T-helper 17 cell (primary cell): ENCODE results near the gene MFSD2B. TPM values are rescaled to one million over a fixed set of nuclear protein-coding genes. Genes with fewer than 3 reads are reported as not detected.

Source experiments
- ATAC-seq: fragments of 150-1000 bp; cut with Tn5 transposase; 2 replicates; pipeline ENCODE4 v1.10.0; 2021; ENCODE audit warnings: mild to moderate bottlenecking, moderate library complexity
- DNase-seq, 3 donors: peaks; one replicate each; pipeline versions ENCODE4 v3.0.0 to v3.0.0-alpha.2; 2020 to 2021
- H3K9me3 ChIP-seq: one replicate; pipeline ENCODE4 v1.7.0; 2013; ENCODE audit warnings: low read length, mild to moderate bottlenecking; ENCODE audit not compliant: control insufficient read depth, poor library complexity, severe bottlenecking
- H3K27ac Mint-ChIP-seq: one replicate; pipeline ENCODE4 v1.8.0; 2022; ENCODE audit warnings: mild to moderate bottlenecking, moderate library complexity, mixed read lengths
- H3K27me3 Mint-ChIP-seq: one replicate; pipeline ENCODE4 v1.8.0; 2022; ENCODE audit warnings: mixed read lengths
- H3K36me3 Mint-ChIP-seq: one replicate; pipeline ENCODE4 v1.8.0; 2022; ENCODE audit warnings: low read depth, mixed read lengths
- H3K4me1 Mint-ChIP-seq: one replicate; pipeline ENCODE4 v1.8.0; 2022; ENCODE audit warnings: mild to moderate bottlenecking, mixed read lengths
- H3K4me3 Mint-ChIP-seq: one replicate; pipeline ENCODE4 v1.8.0; 2022; ENCODE audit warnings: mild to moderate bottlenecking, moderate library complexity, mixed read lengths
- total RNA-seq, 4 donors: library from RNA in 2 of 4; stranded (reverse) in 2 of 4; gene quantifications; one replicate each; pipeline ENCODE4 v1.2.3 and lab custom pipeline; 2022 to 2026

Gene MFSD2B
- total RNA-seq, 2 donors from 2014 or later, result 0.27 to 4.9 TPM

DNA sequence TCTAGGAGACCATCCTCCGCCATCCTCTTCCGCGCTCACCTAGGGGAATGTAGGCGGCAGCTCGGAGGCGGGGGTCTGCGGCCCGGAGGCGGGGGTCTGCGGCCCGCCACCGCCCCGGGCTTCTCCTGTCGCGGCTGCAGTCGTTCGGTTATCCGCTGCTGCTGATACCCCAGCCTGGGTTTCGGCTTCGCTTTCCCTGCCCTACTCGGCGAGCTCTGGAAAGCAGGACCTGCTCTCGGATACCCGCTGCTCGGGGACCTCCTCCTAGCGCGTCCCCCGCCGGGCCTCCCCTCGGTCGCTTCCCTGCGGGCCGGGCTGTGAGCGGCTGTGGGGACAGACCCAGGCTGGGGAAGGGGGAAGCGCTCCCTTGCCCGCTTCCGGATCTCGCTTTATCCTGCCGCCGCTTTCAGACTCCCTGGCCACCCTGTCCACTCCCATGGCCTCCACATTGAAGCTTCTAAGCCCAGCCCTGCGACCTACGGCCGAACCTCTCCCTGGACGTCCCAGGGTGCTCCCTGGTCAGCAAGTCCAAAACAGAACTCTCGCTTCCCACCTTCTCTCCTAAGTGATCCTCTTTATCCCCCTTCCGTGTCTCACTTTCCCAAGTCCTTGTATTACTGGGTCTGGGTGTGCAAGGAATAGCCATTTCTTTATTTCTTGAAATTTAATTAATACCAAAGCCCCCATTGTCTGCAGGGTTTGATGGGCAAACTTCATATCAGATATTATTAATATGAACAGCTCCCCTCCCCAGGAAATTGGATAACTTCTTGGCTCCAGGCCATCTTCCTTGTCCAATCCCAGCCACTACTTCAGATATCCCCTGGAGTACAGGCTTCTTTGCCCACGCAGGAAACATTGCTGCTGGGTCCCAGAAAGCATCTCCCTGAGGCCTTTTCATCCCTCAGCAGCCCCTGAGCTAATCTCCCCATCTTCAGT lies 40.4 kb downstream of the MFSD2B start:
- peak in 1 of 3 donors; percentile 15 for DNase-seq
- Mint-ChIP-seq H3K36me3 (peaks cover 3% of the 10 kb centered on the region), H3K27ac (no peak overlapping the region), H3K4me1 (peaks cover 18% of the 10 kb centered on the region), H3K4me3 (peak overlapping the region; percentile 87), H3K27me3 (no peaks in the 10 kb centered on the region)
- ATAC-seq, result no peak
- no peaks in the 10 kb centered on the region for H3K9me3 ChIP-seq

DNA sequence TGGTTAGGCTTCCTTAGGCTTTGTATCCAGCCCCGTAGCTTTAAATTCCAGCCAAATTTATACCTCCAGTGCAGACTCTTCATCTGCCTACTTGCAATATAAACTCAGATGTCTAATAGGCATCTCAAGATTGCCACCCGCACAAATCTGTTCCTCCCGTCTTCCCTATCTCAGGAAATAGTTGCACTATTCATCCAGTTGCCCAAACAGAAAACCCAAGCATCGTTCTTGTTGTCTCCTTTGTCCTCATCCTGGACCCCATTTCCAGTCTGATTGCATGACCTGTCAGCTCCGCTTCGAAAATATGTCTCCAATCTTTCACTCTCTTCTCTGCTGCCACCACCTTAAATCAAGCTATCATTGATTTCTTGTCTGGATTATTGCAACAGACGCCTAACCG lies 41.9 kb downstream of the MFSD2B start:
- ATAC-seq (no peak), DNase-seq (no peak)
- no peaks in the 10 kb centered on the region for H3K9me3 ChIP-seq
- Mint-ChIP-seq H3K4me3 (no peak overlapping the region), H3K4me1 (peaks cover 16% of the 10 kb centered on the region), H3K36me3 (peaks cover 3% of the 10 kb centered on the region), H3K27ac (no peak overlapping the region), H3K27me3 (no peaks in the 10 kb centered on the region)

DNA sequence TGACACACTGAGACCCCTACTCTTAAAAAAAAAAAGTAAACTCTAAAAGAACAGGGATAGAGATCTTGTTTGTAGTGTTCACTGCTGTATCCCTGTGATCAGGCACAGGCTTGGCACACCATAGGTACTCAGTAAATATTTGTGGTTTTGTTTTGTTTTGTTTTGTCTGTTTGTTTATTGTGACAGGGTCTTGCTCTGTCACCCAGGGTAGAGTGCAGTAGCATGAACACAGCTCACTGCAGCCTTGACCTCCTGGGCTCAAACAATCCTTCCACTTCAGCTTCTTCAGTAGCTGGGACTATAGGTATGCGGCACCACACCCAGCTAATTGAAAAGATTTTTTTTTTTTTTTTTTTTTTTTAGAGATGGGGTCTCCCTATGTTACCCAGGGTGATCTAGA lies 43.1 kb downstream of the MFSD2B start:
- Mint-ChIP-seq H3K4me3 (no peak overlapping the region), H3K36me3 (no peaks in the 10 kb centered on the region), H3K27me3 (no peaks in the 10 kb centered on the region), H3K4me1 (peaks cover 6% of the 10 kb centered on the region), H3K27ac (no peak overlapping the region)
- DNase-seq, result no peak
- ATAC-seq, result no peak
- H3K9me3 ChIP-seq, result no peaks in the 10 kb centered on the region

DNA sequence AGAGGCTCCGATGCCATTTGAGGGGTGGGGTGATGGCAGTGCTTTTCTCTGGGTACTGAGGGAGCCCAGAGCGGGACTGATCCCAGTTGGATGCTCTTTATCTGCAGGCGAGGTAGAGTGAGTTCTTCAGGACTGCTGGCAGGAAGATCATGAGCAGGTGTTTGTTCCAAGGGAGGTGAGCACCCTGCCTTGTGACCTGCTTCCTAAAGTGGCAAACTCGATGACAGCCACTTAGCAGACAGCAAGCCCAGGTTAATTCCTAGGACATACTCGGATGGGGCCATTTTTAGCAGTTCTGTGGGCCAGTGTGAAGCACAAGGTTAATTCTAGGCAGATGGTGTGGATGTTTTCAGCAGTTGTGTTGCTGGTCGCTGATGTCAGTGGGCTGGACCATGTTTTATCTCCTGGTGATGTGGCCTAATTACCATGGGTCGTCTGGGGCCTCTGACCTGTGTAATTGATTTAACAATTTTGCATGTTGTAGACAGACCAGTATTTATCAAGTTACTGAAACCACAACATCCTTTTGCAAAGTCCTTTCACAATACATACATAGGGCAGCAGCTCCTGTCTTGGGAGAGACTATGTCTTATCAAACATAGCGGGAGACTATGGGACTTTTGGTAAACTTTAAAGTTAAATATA lies 44.6 kb downstream of the MFSD2B start:
- H3K4me3 Mint-ChIP-seq, result no peak overlapping the region
- H3K36me3 Mint-ChIP-seq, result no peaks in the 10 kb centered on the region
- peaks cover 4% of the 10 kb centered on the region for H3K4me1 Mint-ChIP-seq
- ATAC-seq (no peak), DNase-seq (no peak)
- H3K27me3 Mint-ChIP-seq, result no peaks in the 10 kb centered on the region
- no peak overlapping the region for H3K27ac Mint-ChIP-seq
- H3K9me3 ChIP-seq, result no peaks in the 10 kb centered on the region

DNA sequence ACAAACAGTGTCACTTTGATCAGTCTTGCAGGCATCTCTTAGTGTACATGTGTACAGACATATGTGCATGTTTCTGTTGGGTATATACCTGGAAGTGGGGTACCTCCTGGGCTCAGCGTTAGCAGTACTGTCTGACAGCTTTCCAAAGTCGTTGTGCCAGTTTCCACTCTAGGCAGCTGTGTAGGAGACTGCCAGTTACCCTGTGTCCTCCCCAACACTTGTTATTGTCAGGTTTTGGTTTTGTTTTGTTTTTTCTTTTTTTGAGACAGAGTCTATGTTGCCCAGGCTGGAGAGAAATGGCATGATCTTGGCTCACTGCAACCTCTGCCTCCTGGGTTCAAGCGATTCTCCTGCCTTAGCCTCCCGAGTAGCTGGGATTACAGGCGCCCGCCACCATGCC lies 45.9 kb downstream of the MFSD2B start:
- Mint-ChIP-seq H3K36me3 (no peaks in the 10 kb centered on the region), H3K4me1 (peaks cover 4% of the 10 kb centered on the region), H3K27me3 (no peaks in the 10 kb centered on the region), H3K27ac (no peak overlapping the region), H3K4me3 (no peak overlapping the region)
- ATAC-seq (no peak), DNase-seq (no peak)
- no peaks in the 10 kb centered on the region for H3K9me3 ChIP-seq

DNA sequence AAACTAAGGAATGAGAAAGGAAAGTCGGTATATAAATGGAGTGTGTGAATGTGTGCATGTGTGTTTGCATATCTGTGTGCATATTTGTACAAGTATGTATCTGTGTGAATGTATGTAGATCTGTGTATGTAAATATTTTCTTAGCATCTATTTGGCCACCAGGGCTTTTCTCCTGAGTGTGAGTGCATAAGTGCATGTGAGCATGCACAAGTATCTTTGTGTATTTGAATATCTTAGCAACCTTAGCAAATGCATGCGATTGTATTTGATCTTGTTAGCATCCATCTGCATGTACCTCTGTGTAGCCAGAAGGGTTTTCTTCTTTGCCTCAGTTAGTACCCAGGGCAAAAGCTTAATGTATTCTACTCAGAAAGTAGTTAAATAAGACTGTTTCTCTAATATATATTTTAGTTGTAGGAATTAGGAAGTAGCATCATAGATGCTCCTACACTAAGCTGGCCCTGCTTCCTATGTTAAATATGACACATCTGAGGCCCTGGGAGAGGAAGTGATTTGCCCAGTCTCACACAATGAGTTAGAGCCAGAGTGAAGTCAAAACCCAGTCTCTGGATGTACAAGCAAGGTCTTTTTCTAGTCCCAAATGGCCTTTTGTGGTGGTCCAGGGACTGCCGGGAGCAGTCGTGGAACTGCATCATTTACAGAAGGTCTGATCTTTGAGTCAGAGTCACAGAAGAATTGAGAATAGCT lies 48.8 kb downstream of the MFSD2B start:
- ATAC-seq, result no peak
- no peaks in the 10 kb centered on the region for H3K9me3 ChIP-seq
- peaks cover 4% of the 10 kb centered on the region for H3K4me1 Mint-ChIP-seq
- H3K27me3 Mint-ChIP-seq, result no peaks in the 10 kb centered on the region
- no peak for DNase-seq
- no peak overlapping the region for H3K4me3 Mint-ChIP-seq
- H3K27ac Mint-ChIP-seq, result no peak overlapping the region
- no peaks in the 10 kb centered on the region for H3K36me3 Mint-ChIP-seq

DNA sequence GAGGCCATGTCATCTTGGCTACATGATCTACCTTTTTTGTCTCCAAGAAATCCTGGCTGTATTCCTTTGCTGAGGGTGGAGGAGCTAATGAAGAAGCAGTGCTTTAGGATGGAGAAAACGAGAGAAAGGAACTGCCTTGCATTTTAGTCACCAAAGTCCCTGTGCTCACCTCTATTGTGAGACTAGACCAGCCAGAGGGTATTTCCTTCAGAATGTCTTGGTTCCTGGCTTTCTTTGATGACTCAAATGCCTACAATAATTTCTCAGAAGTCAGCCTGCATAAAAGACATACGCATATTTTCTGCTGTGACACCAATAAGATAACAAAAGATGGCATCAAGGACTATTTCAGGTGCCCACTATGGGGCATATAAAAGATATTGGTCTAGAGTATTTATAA lies 55.5 kb downstream of the MFSD2B start:
- no peak for ATAC-seq
- Mint-ChIP-seq H3K27me3 (no peaks in the 10 kb centered on the region), H3K4me3 (no peak overlapping the region), H3K4me1 (no peaks in the 10 kb centered on the region), H3K36me3 (no peaks in the 10 kb centered on the region), H3K27ac (no peak overlapping the region)
- no peak for DNase-seq
- no peaks in the 10 kb centered on the region for H3K9me3 ChIP-seq

DNA sequence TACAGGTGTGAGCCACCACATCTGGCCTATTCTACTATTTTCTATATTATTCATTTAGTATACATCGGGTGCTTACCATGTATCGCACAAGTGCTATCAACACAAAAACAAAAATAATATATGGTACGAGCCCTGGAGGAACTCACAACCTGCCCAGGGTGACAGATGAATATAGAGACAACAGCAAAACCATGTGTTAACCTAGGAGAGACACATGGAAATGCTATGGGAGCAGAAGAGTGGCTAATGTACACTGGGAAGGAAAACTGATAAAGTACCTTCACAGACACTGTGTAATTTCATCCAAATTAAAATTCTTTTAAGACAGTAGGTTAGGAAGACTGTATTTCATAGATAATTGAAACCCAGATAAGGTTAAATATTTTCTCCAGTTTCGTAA lies 62.4 kb downstream of the MFSD2B start:
- H3K9me3 ChIP-seq, result no peaks in the 10 kb centered on the region
- no peaks in the 10 kb centered on the region for H3K36me3 Mint-ChIP-seq
- H3K4me3 Mint-ChIP-seq, result no peak overlapping the region
- H3K27ac Mint-ChIP-seq, result no peak overlapping the region
- H3K4me1 Mint-ChIP-seq, result peaks cover 16% of the 10 kb centered on the region
- ATAC-seq, result no peak
- no peak for DNase-seq
- no peaks in the 10 kb centered on the region for H3K27me3 Mint-ChIP-seq

DNA sequence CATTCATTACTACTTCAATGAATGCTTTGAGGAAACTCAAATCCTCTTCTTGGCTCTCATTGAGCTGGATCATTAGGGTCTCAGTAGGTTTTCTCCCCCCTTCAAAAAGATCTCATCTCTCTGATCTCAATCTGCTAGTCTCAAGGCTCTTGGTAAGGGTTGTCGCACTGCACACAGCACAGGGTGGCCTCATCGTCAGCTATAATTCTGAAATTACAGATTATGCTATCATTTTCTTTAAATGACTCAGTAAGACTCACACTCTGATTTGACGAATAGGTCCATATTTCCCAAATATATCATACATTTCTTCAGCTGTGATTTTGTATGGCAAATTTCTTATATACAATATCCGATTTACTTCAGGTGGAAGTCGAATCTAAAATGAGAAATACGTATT lies 63.9 kb downstream of the MFSD2B start:
- H3K27me3 Mint-ChIP-seq, result no peaks in the 10 kb centered on the region
- no peaks in the 10 kb centered on the region for H3K36me3 Mint-ChIP-seq
- ATAC-seq, result no peak
- DNase-seq, result no peak
- H3K4me1 Mint-ChIP-seq, result peaks cover 23% of the 10 kb centered on the region
- no peak overlapping the region for H3K4me3 Mint-ChIP-seq
- H3K27ac Mint-ChIP-seq, result peak overlapping the region; percentile 92
- H3K9me3 ChIP-seq, result no peaks in the 10 kb centered on the region

DNA sequence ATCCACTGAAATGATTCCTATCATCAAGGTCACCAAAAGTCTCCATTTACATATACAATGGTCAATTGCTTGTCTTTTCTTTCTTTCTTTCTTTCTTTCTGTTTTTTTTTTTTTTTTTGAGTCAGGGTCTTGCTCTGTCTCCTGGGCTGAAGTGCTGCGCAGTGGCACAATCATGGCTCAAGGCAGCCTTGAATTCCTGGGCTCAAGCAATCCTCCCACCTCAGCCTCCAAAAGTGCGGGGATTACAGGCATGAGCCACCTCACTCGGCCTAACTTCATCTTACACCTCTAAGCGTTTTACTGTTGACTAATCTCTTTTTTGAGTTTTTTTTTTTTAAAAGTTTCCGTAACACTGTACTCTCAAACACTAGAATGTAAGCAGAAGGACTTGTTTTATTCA lies 65.4 kb downstream of the MFSD2B start:
- H3K36me3 Mint-ChIP-seq, result no peaks in the 10 kb centered on the region
- ATAC-seq (no peak), DNase-seq (no peak)

More for the DNA sequence above, 65.4 kb downstream of the MFSD2B start:
- Mint-ChIP-seq H3K4me1 (peaks cover 23% of the 10 kb centered on the region), H3K4me3 (peak overlapping the region; percentile 95), H3K27me3 (no peaks in the 10 kb centered on the region), H3K27ac (peak overlapping the region; percentile 92)
- no peaks in the 10 kb centered on the region for H3K9me3 ChIP-seq

Other genes starting within 250 kb of the MFSD2B start
- 10 to 100 TPM; 48.3 to 52.3 TPM for gene ATAD2B, start 83.0 kb upstream of the MFSD2B start, total RNA-seq
- 10 to 100 TPM; 12.0 to 13.9 TPM for gene UBXN2A, start 69.6 kb upstream of the MFSD2B start, total RNA-seq
- 1 to 10 TPM; 3.4 to 3.7 TPM for gene WDCP, start 37.3 kb downstream of the MFSD2B start, total RNA-seq
- 1 to 10 TPM in 1 of 2 donors, under 1 TPM in 1; 0.27 to 2.6 TPM for gene FKBP1B, start 39.7 kb downstream of the MFSD2B start, total RNA-seq
- 10 to 100 TPM; 48.8 to 51.5 TPM for gene SF3B6, start 66.2 kb downstream of the MFSD2B start, total RNA-seq
- gene TP53I3, start 74.7 kb downstream of the MFSD2B start, total RNA-seq, result under 1 TPM; 0.17 to 0.34 TPM
- gene PFN4, start 113.2 kb downstream of the MFSD2B start, total RNA-seq, result not detected
- 10 to 100 TPM; 10.7 to 16.2 TPM for gene FAM228B, start 113.4 kb downstream of the MFSD2B start, total RNA-seq
- under 1 TPM; 0.17 to 0.52 TPM for gene FAM228A, start 165.0 kb downstream of the MFSD2B start, total RNA-seq